GM12865 (cell line): ENCODE data around the gene KLHL3.
"Not testable (repeated sequence)": the region's sequence is repeated elsewhere in the genome, so short reads cannot be mapped to it uniquely, and the experiment has no call there.

Experiments
- DNase-seq: peaks from one replicate; pipeline ENCODE4 v3.0.0; 2010; ENCODE audit warnings: low read depth
- H3K4me3 ChIP-seq: 2 replicates; pipeline ENCODE4 v1.5.1; 2011; ENCODE audit warnings: mild to moderate bottlenecking, low read depth, low read length, control low read depth
- TF ChIP-seq, protein P1 (sequence below): IDR thresholded peaks from 2 replicates; pipeline ENCODE4 v1.5.1; 2011; ENCODE audit warnings: low read length, control low read depth, low read depth, inconsistent platforms; ENCODE audit not compliant: insufficient read depth; ENCODE audit errors: missing control alignments

KLHL3 gene

DNA sequence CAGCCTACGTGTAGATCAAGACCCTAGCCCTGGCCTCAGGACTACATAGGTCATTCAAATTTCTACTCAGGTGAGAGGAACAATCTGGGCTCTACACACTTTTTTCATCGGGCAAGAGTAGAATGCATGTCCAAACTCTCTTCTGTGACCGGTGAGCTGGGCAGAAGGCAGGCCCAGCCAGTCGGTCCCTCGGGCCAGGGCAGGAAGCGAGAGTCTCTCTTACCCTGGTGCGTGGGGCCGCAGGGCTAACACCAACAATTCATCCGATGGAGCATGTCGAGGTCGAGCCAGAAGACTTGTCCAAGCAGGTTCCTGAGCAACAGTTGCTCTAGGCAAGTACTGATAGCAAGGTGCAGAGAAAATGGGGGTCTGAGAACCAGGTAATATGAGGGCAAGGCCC, 88.5 kb downstream of the KLHL3 start:
- TF ChIP-seq, protein P1, sequence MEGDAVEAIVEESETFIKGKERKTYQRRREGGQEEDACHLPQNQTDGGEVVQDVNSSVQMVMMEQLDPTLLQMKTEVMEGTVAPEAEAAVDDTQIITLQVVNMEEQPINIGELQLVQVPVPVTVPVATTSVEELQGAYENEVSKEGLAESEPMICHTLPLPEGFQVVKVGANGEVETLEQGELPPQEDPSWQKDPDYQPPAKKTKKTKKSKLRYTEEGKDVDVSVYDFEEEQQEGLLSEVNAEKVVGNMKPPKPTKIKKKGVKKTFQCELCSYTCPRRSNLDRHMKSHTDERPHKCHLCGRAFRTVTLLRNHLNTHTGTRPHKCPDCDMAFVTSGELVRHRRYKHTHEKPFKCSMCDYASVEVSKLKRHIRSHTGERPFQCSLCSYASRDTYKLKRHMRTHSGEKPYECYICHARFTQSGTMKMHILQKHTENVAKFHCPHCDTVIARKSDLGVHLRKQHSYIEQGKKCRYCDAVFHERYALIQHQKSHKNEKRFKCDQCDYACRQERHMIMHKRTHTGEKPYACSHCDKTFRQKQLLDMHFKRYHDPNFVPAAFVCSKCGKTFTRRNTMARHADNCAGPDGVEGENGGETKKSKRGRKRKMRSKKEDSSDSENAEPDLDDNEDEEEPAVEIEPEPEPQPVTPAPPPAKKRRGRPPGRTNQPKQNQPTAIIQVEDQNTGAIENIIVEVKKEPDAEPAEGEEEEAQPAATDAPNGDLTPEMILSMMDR: no peak
- DNase-seq: no peak
- no peak overlapping the region for H3K4me3 ChIP-seq

DNA sequence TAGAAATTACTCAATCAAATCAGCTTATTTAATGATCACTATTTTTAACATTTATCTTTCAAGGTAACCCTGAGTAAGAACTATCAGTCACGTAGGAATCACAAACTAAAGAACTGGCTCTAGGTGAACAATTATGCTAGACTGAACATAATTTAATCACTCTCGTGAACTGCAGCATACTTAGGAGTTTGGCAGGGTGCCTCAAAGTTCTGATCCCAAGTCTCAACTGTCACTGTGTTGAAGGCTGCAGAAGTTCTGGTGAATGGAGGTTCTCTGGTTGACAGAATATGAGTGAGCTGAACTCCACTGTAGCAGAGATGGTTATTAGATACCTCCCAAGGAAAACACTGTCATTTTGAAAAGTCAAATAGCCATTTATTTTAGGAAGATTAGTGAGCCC, 89.1 kb downstream of the KLHL3 start:
- TF ChIP-seq, protein P1: no peak
- DNase-seq: no peak
- no peak overlapping the region for H3K4me3 ChIP-seq

DNA sequence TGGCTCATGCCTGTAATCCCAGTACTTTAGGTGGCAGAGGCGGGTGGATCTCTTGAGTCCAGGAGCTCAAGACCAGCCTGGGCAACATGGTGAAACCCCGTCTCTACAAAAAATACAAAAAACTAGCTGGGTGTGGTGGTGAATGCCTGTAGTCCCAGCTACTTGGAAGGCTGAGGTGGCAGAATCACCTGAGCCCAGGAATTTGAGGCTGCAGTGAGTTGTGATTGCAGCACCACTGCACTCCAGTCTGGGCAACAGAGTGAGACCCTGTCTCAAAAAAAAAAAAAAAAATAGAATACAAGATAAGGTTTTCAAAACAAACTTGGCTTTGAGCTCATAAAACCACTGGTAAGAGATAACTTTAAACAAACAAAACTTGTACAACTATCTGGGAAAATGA, 92.8 kb downstream of the KLHL3 start:
- H3K4me3 ChIP-seq, DNase-seq: not testable (repeated sequence)

GRCh38 chr5:137642091-137642490, 93.8 kb downstream of the KLHL3 start:
- TF ChIP-seq, protein P1: no peak
- H3K4me3 ChIP-seq: no peak overlapping the region
- DNase-seq: no peak

DNA sequence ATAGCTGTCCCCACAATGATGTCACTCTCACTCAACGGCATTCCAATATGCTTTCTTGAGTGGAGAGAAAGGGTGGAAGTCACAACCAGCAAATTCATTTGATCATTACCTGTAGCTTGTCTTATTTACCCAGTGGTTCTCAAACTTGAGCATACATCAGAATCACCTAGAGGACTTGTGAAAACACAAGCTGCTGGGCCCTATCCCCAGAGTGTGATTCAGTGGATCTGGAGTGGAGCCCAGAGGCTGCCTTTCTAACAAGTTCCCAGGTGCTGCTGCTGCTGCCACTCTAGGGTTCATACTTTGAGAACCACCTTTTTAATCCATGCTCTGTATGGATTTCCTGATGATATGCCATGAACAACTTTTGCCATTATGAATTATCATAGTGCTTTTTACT, 94.7 kb downstream of the KLHL3 start:
- H3K4me3 ChIP-seq: no peak overlapping the region
- TF ChIP-seq, protein P1: no peak
- no peak for DNase-seq

GRCh38 chr5:137639645-137640044, 96.2 kb downstream of the KLHL3 start:
- no peak for DNase-seq
- H3K4me3 ChIP-seq: no peak overlapping the region
- TF ChIP-seq, protein P1: no peak

DNA sequence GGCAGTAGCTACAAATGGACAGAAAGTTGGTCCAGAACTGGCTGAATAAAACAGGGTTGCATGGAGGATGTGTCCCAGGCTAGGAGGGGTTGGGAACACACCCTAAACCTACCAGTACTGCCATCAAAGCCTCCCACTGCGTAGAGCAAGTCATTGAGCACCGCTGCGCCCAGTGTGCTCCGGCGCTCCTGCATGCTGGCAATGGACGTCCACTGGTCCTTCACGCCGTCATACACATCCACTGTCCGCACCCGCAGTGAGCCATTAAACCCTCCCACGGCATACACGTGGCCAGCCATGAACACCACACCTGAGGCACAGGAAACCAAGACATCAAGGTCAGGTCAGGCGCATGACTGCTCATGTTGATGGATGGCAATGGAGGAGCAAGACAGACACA, 97.0 kb downstream of the KLHL3 start:
- no peak for DNase-seq
- TF ChIP-seq, protein P1: no peak
- no peak overlapping the region for H3K4me3 ChIP-seq
